ENCODE measurements around the gene SSH2.

DNA sequence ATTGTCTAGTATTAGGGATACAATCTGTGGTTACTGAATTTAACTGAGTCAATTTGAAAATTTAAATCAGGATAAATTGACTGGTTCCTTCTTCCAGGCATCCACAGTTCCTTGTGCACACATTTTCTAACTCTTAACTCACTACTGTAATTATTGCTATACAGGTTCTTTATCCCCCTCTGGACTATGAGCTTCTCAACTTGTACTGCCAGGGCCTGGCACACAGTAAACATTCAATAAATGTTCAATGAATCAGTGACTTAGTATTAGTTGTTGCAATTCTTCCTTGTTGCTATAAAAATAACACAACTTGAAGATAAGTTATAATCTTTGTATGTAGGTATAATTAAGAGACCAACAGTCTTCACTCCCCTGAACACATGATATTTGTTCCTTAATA lies 67.9 kb downstream of the SSH2 start:
- TF ChIP-seq, protein P1, sequence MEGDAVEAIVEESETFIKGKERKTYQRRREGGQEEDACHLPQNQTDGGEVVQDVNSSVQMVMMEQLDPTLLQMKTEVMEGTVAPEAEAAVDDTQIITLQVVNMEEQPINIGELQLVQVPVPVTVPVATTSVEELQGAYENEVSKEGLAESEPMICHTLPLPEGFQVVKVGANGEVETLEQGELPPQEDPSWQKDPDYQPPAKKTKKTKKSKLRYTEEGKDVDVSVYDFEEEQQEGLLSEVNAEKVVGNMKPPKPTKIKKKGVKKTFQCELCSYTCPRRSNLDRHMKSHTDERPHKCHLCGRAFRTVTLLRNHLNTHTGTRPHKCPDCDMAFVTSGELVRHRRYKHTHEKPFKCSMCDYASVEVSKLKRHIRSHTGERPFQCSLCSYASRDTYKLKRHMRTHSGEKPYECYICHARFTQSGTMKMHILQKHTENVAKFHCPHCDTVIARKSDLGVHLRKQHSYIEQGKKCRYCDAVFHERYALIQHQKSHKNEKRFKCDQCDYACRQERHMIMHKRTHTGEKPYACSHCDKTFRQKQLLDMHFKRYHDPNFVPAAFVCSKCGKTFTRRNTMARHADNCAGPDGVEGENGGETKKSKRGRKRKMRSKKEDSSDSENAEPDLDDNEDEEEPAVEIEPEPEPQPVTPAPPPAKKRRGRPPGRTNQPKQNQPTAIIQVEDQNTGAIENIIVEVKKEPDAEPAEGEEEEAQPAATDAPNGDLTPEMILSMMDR (conservative IDR thresholded peaks at IDR 0.05; ENCODE audit: low read depth, low read length): no peak
- TF ChIP-seq EZH2 (IDR thresholded peaks at IDR 0.05; ENCODE audit: low read length, unreplicated experiment) (no peak), EZH2phosphoT487 (IDR thresholded peaks at IDR 0.05; ENCODE audit: borderline replicate concordance, low read length) (no peak)

All from PC-3 (cell line).